K562 (cell line): ENCODE data around the gene ARL5C. TPM values are rescaled to one million over a fixed set of nuclear protein-coding genes. Genes with fewer than 3 reads are reported as not detected.
A peak's percentile ranks its signal among the peaks of the same experiment; 100 is the strongest.

ENCODE experiments used
- ATAC-seq: fragments of 200-7000 bp; cut with Tn5 transposase; 3 replicates; pipeline ENCODE4 v1.9.1; 2020; ENCODE audit warnings: moderate library complexity
- BruUV-seq: library from RNA; stranded (reverse); fragments of 400-500 nt; replicated peaks from 2 replicates; lab custom pipeline; 2021; lab: Mats Ljungman, UMichigan
- CTCF ChIA-PET: fragments of 300-600 bp; formaldehyde crosslinking; extraction: SDS; loops from one replicate; lab custom pipeline; 2021; ENCODE audit warnings: low intra/inter-chr PET ratio; lab: Yijun Ruan, JAX
- POLR2A ChIA-PET: fragments of 300-600, 350-650 bp; sonication (Branson Sonifier 250); formaldehyde crosslinking; extraction: SDS; loops from one replicate; lab custom pipeline; 2021; ENCODE audit warnings: antibody characterized with exemption, inconsistent platforms; lab: Yijun Ruan, JAX
- DNase-seq, 4 experiments: peaks; one replicate each; pipeline versions ENCODE4 v3.0.0 to v3.0.0-alpha.2; 2011 to 2018; ENCODE audit warnings: low spot score in 3 of 4, mixed read lengths in 3 of 4; ENCODE audit errors: extremely low read depth in 1 of 4
- FAIRE-seq: peaks from 2 replicates; lab custom pipeline; 2011; peaks lifted over from hg19 to GRCh38; lab: Jason Lieb, UNC
- H2AFZ ChIP-seq: 2 replicates; pipeline ENCODE4 v1.6.0; 2011; ENCODE audit warnings: low read depth, low read length, control low read depth, inconsistent platforms
- H3K27ac ChIP-seq: fragments of 200-600 bp; 3 replicates; pipeline ENCODE4 v1.8.0; 2011; ENCODE audit warnings: low read depth, mild to moderate bottlenecking, control low read depth, inconsistent platforms, low read length, moderate library complexity, mixed read lengths; ENCODE audit errors: extremely low read depth
- H3K27me3 ChIP-seq, 2 experiments: fragments of 300-600 bp in 1 of 2; 2 replicates in 1 of 2; 3 replicates in 1 of 2; pipeline versions ENCODE4 v1.6.0 to v1.8.0; 2011; ENCODE audit warnings: inconsistent platforms in 2 of 2, low read length in 2 of 2, mild to moderate bottlenecking in 1 of 2, mixed read lengths in 1 of 2, moderate library complexity in 1 of 2; ENCODE audit not compliant: control insufficient read depth in 2 of 2, insufficient read depth in 2 of 2
- H3K36me3 ChIP-seq: fragments of 300-600 bp; 3 replicates; pipeline ENCODE4 v1.8.0; 2011; ENCODE audit warnings: mild to moderate bottlenecking, low read length, inconsistent platforms; ENCODE audit not compliant: control insufficient read depth, insufficient read depth
- H3K4me1 ChIP-seq, 2 experiments: fragments of 200-600 bp in 1 of 2; replicated peaks in 1 of 2; 2 replicates in 1 of 2; 3 replicates in 1 of 2; pipeline versions ENCODE4 v1.5.1 to v1.8.0; 2011; ENCODE audit warnings: inconsistent platforms in 2 of 2, low read length in 2 of 2, mild to moderate bottlenecking in 1 of 2, mixed read lengths in 1 of 2, moderate library complexity in 1 of 2; ENCODE audit not compliant: control insufficient read depth in 2 of 2, insufficient read depth in 2 of 2
- H3K4me2 ChIP-seq: 2 replicates; pipeline ENCODE4 v1.6.1; 2011; ENCODE audit warnings: low read length, control low read depth, inconsistent platforms, mixed read lengths; ENCODE audit not compliant: insufficient read depth
- H3K4me3 ChIP-seq: fragments of 200-600 bp; sonication (generic), shearing (Covaris generic); 2 replicates; pipeline ENCODE4 v1.5.1; 2016; ENCODE audit warnings: control low read depth, inconsistent platforms
- H3K79me2 ChIP-seq: fragments of 200-600 bp; 3 replicates; pipeline ENCODE4 v1.8.0; 2011; ENCODE audit warnings: low read length, inconsistent platforms; ENCODE audit not compliant: control insufficient read depth, insufficient read depth
- H3K9ac ChIP-seq, 2 experiments: 2 replicates each; pipeline versions ENCODE4 v1.6.0 to v1.6.1; 2011; ENCODE audit warnings: low read depth in 2 of 2, low read length in 2 of 2, control low read depth in 1 of 2, inconsistent platforms in 1 of 2, mild to moderate bottlenecking in 1 of 2, mixed read lengths in 1 of 2; ENCODE audit not compliant: insufficient read depth in 1 of 2
- H3K9me1 ChIP-seq: one replicate; pipeline ENCODE4 v1.6.0; 2011; ENCODE audit warnings: inconsistent platforms, mild to moderate bottlenecking, low read length, moderate library complexity; ENCODE audit not compliant: control insufficient read depth, insufficient read depth
- H3K9me3 ChIP-seq: replicated peaks from 2 replicates; pipeline ENCODE4 v1.5.1; 2011; ENCODE audit warnings: low read depth, low read length, inconsistent platforms; ENCODE audit not compliant: control insufficient read depth, insufficient read depth
- H4K20me1 ChIP-seq: replicated peaks from 2 replicates; pipeline ENCODE4 v1.6.1; 2011; ENCODE audit warnings: low read length, inconsistent platforms, mixed read lengths; ENCODE audit not compliant: control insufficient read depth, insufficient read depth
- BRD4 ChIP-seq: fragments of 200-600 bp; sonication (generic); IDR thresholded peaks from 2 replicates; pipeline ENCODE4 v1.6.1; 2017; ENCODE audit warnings: inconsistent platforms
- CREB1 ChIP-seq, 2 experiments: sonication (generic) in 1 of 2; formaldehyde crosslinking in 1 of 2; IDR thresholded peaks; 2 replicates each; pipeline versions ENCODE4 v1.6.1 to v1.8.0; 2012 to 2022; ENCODE audit warnings: inconsistent platforms in 1 of 2, mild to moderate bottlenecking in 1 of 2, missing genetic modification reagents in 1 of 2, moderate library complexity in 1 of 2
- KAT2B ChIP-seq: IDR thresholded peaks from one replicate; pipeline ENCODE4 v1.6.1; 2012; ENCODE audit warnings: low read depth, mild to moderate bottlenecking, control low read depth, inconsistent platforms, low read length, moderate library complexity
- SIN3A ChIP-seq, 2 experiments: fragments of 150-350 bp in 1 of 2; IDR thresholded peaks; 2 replicates each; pipeline ENCODE4 v1.6.1; 2011 to 2016; ENCODE audit warnings: borderline replicate concordance in 2 of 2, low read depth in 2 of 2, low read length in 2 of 2, mild to moderate bottlenecking in 2 of 2, moderate library complexity in 2 of 2; ENCODE audit not compliant: control insufficient read depth in 1 of 2
- TARDBP ChIP-seq: fragments of 450-650 bp; IDR thresholded peaks from 2 replicates; pipeline ENCODE4 v1.6.1; 2016
- TEAD1 ChIP-seq, 2 experiments: fragments of 450-650 bp in 1 of 2; sonication (generic) in 1 of 2; formaldehyde crosslinking; IDR thresholded peaks; 2 replicates each; pipeline versions ENCODE4 v1.4.0 to v1.8.0; 2020 to 2022; ENCODE audit warnings: mild to moderate bottlenecking in 2 of 2, missing genetic modification reagents in 1 of 2
- ZKSCAN1 ChIP-seq: fragments of 150-350 bp; IDR thresholded peaks from 2 replicates; pipeline ENCODE4 v1.6.1; 2016; ENCODE audit warnings: low read depth, low read length
- WGBS: fragments of 100-300 bp; shearing (Covaris generic); methylation state at CpG from one replicate; pipeline ENCODE4 v1.1.6; 2016; ENCODE audit warnings: low coverage, mixed read lengths; ENCODE audit not compliant: insufficient coverage; ENCODE audit errors: missing lambda C conversion rate; 5-methylcytosine and 5-hydroxymethylcytosine counted together
- in situ Hi-C: fragments of 300-500 bp; cut with MboI; formaldehyde crosslinking; loops from 4 replicates; pipeline ENCODE4 v1.15.0; 2018; ENCODE audit warnings: inconsistent platforms, mixed read lengths
- intact Hi-C: fragments of 100-400 bp; cut with micrococcal nuclease; formaldehyde crosslinking; loops from 2 replicates; pipeline ENCODE4 v1.14.2; 2022
- polyA plus RNA-seq, 8 experiments: library from polyadenylated mRNA; depleted of rRNA in 4 of 8; stranded (reverse) in 5 of 8; unstranded in 3 of 8; fragments of >200 nt; fragmentation: Nextera tagmentation in 2 of 8; fragmentation: Illumina TruSeq in 1 of 8; extraction: Ambion mirVana in 2 of 8; extraction: Trizol in 1 of 8; gene quantifications; 2 replicates each; pipeline versions ENCODE4 v1.2.1 to v1.2.3, GENCODE V29; 2011 to 2014; ENCODE audit warnings: inconsistent platforms in 1 of 8, missing spikeins in 1 of 8
- total RNA-seq, 7 experiments: library from RNA; depleted of rRNA in 6 of 7; stranded (reverse); fragments of >200 nt in 6 of 7; fragmentation: Illumina TruSeq in 2 of 7; extraction: Trizol in 2 of 7; gene quantifications; 2 replicates each; pipeline versions ENCODE4 v1.2.1 to v1.2.3, GENCODE V29; 2011 to 2021; ENCODE audit warnings: low replicate concordance in 1 of 7
- TF ChIP-seq, protein P1 (sequence below), 2 experiments: IDR thresholded peaks; 2 replicates each; pipeline ENCODE4 v1.6.1; 2012; ENCODE audit warnings: improper control_type of control experiment in 2 of 2, low read depth in 2 of 2, low read length in 2 of 2, borderline replicate concordance in 1 of 2
- TF ChIP-seq, protein P2 (sequence below): fragments of 450-650 bp; IDR thresholded peaks from 2 replicates; pipeline ENCODE4 v1.6.1; 2017; ENCODE audit warnings: mild to moderate bottlenecking, moderate library complexity
- TF ChIP-seq, protein P3 (sequence below), 2 experiments: fragments of 450-650 bp in 1 of 2; sonication (generic) in 1 of 2; formaldehyde crosslinking in 1 of 2; IDR thresholded peaks in 1 of 2; conservative IDR thresholded peaks in 1 of 2; 2 replicates each; pipeline versions ENCODE4 v1.6.1 to v1.8.1; 2016 to 2023; ENCODE audit warnings: mild to moderate bottlenecking in 2 of 2, moderate library complexity in 2 of 2, inconsistent platforms in 1 of 2, missing genetic modification reagents in 1 of 2
- TF ChIP-seq, protein P4 (sequence below): fragments of 250-450 bp; sonication (Bioruptor Pico); IDR thresholded peaks from 2 replicates; pipeline ENCODE4 v1.5.0; 2020; ENCODE audit warnings: mild to moderate bottlenecking, borderline replicate concordance
- TF ChIP-seq, protein P5 (sequence below): fragments of 200-800 bp; sonication (Bioruptor generic); IDR thresholded peaks from 2 replicates; pipeline ENCODE4 v1.6.1; 2017; ENCODE audit warnings: missing genetic modification characterization, missing compliant biosample characterization

ARL5C gene
- total and polyA plus RNA-seq, 9 of the 15 experiments (the other 6 are each of a cell fraction or from before 2014, with no cell fraction given), result not detected

DNA sequence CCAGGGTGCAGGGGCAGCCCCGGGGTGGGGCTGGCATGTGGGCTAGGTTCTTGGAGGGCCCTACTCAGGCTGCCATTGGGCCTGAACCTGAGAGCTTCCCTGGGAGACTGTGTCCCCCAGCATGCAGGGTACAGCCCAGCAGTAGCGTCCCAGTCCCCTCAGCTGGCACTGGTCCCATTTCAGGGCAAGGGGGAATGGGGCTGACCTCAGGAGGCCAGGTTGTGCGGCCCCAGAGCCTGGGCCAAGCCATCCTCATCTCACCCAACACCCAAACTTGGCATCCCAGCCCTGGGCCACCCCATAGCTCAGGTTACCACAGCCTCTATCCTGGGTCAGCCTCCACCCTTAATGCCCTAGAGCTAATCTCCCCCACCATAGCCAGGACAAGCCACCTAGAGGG, 20.8 kb downstream of the ARL5C start:
- Histone ChIP-seq H3K27me3 (peaks cover 6 to 51% of the 10 kb centered on the region in 2 experiments; a peak in 4 of 5 replicates), H3K36me3 (no peaks in the 10 kb centered on the region), H3K4me1 (peaks cover 0 to 4% of the 10 kb centered on the region in 2 experiments; a peak in 1 of 5 replicates), H3K9me1 (no peaks in the 10 kb centered on the region), H3K9ac (peak overlapping the region in 1 of 2 experiments; percentile 19; a peak in 1 of 4 replicates), H2AFZ (no peak overlapping the region), H3K27ac (no peak overlapping the region), H4K20me1 (no peaks in the 10 kb centered on the region), H3K79me2 (no peaks in the 10 kb centered on the region), H3K4me3 (no peak overlapping the region), H3K4me2 (no peak overlapping the region), H3K9me3 (no peaks in the 10 kb centered on the region)
- ATAC-seq (no peak), FAIRE-seq (no peak), DNase-seq (no peak)
- in situ Hi-C loops (loop anchor here (5.0 kb wide), 1 partner anchor 158 kb away; no protein-coding TSS in a partner anchor), intact Hi-C loops (no loop called here)
- CTCF ChIA-PET, result no interaction called here
- POLR2A ChIA-PET, result interaction anchor here (0.7 kb wide), 2 partner anchors 158 to 328 kb away, joined by 3 read pairs; no protein-coding TSS in a partner anchor
- 0% methylated on average over 3 of the region's 3 CpGs for WGBS
- no TSS peak for BruUV-seq
- TF ChIP-seq BRD4 (no peak), SIN3A (IDR thresholded peaks at IDR 0.05; ENCODE audit: borderline replicate concordance in 2 of 2, control insufficient read depth in 1 of 2, low read depth in 2 of 2, low read length in 2 of 2) (no peak), CREB1 (IDR thresholded peaks at IDR 0.05) (no peak), CREB1 (CRISPR knock-in tag; IDR thresholded peaks at IDR 0.05) (no peak), ZKSCAN1 (no peak), TARDBP (no peak), KAT2B (no peak), TEAD1 (CRISPR knock-in tag; IDR thresholded peaks at IDR 0.05) (no peak)
- TF ChIP-seq, protein P1, sequence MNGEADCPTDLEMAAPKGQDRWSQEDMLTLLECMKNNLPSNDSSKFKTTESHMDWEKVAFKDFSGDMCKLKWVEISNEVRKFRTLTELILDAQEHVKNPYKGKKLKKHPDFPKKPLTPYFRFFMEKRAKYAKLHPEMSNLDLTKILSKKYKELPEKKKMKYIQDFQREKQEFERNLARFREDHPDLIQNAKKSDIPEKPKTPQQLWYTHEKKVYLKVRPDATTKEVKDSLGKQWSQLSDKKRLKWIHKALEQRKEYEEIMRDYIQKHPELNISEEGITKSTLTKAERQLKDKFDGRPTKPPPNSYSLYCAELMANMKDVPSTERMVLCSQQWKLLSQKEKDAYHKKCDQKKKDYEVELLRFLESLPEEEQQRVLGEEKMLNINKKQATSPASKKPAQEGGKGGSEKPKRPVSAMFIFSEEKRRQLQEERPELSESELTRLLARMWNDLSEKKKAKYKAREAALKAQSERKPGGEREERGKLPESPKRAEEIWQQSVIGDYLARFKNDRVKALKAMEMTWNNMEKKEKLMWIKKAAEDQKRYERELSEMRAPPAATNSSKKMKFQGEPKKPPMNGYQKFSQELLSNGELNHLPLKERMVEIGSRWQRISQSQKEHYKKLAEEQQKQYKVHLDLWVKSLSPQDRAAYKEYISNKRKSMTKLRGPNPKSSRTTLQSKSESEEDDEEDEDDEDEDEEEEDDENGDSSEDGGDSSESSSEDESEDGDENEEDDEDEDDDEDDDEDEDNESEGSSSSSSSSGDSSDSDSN (IDR thresholded peaks at IDR 0.05; ENCODE audit: borderline replicate concordance in 1 of 2, low read depth in 2 of 2, low read length in 2 of 2), result no peak
- TF ChIP-seq, protein P2, sequence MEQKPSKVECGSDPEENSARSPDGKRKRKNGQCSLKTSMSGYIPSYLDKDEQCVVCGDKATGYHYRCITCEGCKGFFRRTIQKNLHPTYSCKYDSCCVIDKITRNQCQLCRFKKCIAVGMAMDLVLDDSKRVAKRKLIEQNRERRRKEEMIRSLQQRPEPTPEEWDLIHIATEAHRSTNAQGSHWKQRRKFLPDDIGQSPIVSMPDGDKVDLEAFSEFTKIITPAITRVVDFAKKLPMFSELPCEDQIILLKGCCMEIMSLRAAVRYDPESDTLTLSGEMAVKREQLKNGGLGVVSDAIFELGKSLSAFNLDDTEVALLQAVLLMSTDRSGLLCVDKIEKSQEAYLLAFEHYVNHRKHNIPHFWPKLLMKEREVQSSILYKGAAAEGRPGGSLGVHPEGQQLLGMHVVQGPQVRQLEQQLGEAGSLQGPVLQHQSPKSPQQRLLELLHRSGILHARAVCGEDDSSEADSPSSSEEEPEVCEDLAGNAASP, result no peak
- TF ChIP-seq, protein P3, sequence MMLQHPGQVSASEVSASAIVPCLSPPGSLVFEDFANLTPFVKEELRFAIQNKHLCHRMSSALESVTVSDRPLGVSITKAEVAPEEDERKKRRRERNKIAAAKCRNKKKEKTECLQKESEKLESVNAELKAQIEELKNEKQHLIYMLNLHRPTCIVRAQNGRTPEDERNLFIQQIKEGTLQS (IDR thresholded peaks at IDR 0.05), result no peak
- TF ChIP-seq, protein P3 (CRISPR knock-in tag; conservative IDR thresholded peaks at IDR 0.05), result no peak
- TF ChIP-seq, protein P4, sequence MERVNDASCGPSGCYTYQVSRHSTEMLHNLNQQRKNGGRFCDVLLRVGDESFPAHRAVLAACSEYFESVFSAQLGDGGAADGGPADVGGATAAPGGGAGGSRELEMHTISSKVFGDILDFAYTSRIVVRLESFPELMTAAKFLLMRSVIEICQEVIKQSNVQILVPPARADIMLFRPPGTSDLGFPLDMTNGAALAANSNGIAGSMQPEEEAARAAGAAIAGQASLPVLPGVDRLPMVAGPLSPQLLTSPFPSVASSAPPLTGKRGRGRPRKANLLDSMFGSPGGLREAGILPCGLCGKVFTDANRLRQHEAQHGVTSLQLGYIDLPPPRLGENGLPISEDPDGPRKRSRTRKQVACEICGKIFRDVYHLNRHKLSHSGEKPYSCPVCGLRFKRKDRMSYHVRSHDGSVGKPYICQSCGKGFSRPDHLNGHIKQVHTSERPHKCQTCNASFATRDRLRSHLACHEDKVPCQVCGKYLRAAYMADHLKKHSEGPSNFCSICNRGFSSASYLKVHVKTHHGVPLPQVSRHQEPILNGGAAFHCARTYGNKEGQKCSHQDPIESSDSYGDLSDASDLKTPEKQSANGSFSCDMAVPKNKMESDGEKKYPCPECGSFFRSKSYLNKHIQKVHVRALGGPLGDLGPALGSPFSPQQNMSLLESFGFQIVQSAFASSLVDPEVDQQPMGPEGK, result no peak
- TF ChIP-seq, protein P5, sequence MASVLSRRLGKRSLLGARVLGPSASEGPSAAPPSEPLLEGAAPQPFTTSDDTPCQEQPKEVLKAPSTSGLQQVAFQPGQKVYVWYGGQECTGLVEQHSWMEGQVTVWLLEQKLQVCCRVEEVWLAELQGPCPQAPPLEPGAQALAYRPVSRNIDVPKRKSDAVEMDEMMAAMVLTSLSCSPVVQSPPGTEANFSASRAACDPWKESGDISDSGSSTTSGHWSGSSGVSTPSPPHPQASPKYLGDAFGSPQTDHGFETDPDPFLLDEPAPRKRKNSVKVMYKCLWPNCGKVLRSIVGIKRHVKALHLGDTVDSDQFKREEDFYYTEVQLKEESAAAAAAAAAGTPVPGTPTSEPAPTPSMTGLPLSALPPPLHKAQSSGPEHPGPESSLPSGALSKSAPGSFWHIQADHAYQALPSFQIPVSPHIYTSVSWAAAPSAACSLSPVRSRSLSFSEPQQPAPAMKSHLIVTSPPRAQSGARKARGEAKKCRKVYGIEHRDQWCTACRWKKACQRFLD (CRISPR knock-in tag), result no peak
